RWPE2 (cell line): Measurements from ENCODE around the gene USP43.

Experiments
- ATAC-seq: fragments of 200-7000 bp; cut with Tn5 transposase; 3 replicates; pipeline ENCODE4 v1.9.1; 2021; ENCODE audit warnings: low read depth
- DNase-seq: peaks from one replicate; pipeline ENCODE4 v3.0.0-alpha.2; 2020; ENCODE audit warnings: low spot score
- H3K27ac ChIP-seq: fragments of 450-650 bp; 2 replicates; pipeline ENCODE4 v1.5.1; 2017; ENCODE audit warnings: mild to moderate bottlenecking; ENCODE audit not compliant: poor library complexity, severe bottlenecking
- H3K27me3 ChIP-seq: fragments of 250-450 bp; sonication (Bioruptor Pico); 2 replicates; pipeline ENCODE4 v1.5.1; 2021; ENCODE audit warnings: mild to moderate bottlenecking, moderate library complexity; ENCODE audit not compliant: insufficient read depth, poor library complexity, severe bottlenecking
- H3K36me3 ChIP-seq: fragments of 250-450 bp; sonication (Bioruptor Pico); 2 replicates; pipeline ENCODE4 v1.5.1; 2020; ENCODE audit warnings: low read depth, mild to moderate bottlenecking, moderate library complexity
- H3K4me1 ChIP-seq: fragments of 250-450 bp; sonication (Bioruptor Pico); 2 replicates; pipeline ENCODE4 v1.5.1; 2021; ENCODE audit warnings: mild to moderate bottlenecking, moderate library complexity; ENCODE audit not compliant: insufficient read depth, poor library complexity, severe bottlenecking
- H3K4me3 ChIP-seq: fragments of 250-450 bp; sonication (Bioruptor Pico); 2 replicates; pipeline ENCODE4 v1.5.1; 2021; ENCODE audit warnings: mild to moderate bottlenecking, moderate library complexity; ENCODE audit not compliant: severe bottlenecking
- H3K9me3 ChIP-seq: fragments of 250-450 bp; sonication (Bioruptor Pico); 2 replicates; pipeline ENCODE4 v1.5.1; 2021; ENCODE audit warnings: mild to moderate bottlenecking, moderate library complexity; ENCODE audit not compliant: severe bottlenecking
- CTCF ChIP-seq: fragments of 450-650 bp; IDR thresholded peaks from one replicate; pipeline ENCODE4 v1.5.1; 2017; ENCODE audit warnings: mild to moderate bottlenecking, moderate library complexity; ENCODE audit not compliant: poor library complexity, severe bottlenecking

Gene USP43

GRCh38 chr17:9729034-9729650, 83.8 kb downstream of the USP43 start:
- H3K9me3 ChIP-seq: no peaks in the 10 kb centered on the region
- H3K27ac ChIP-seq: peak overlapping the region; percentile 80
- ATAC-seq (peak; percentile 63; the same call in 2 of the 3 replicates), DNase-seq (no peak)
- H3K4me1 ChIP-seq: peaks cover 7% of the 10 kb centered on the region
- peak; percentile 99 for TF ChIP-seq CTCF
- no peaks in the 10 kb centered on the region for H3K27me3 ChIP-seq
- H3K36me3 ChIP-seq: peaks cover 7% of the 10 kb centered on the region
- no peak overlapping the region for H3K4me3 ChIP-seq

- no peaks in the 10 kb centered on the region for H3K27me3 ChIP-seq
- peak overlapping the region; percentile 80 for H3K27ac ChIP-seq
- H3K36me3 ChIP-seq: peaks cover 7% of the 10 kb centered on the region
- peaks cover 7% of the 10 kb centered on the region for H3K4me1 ChIP-seq
- TF ChIP-seq CTCF: no peak
- H3K4me3 ChIP-seq: no peak overlapping the region
- DNase-seq: no peak
- no peaks in the 10 kb centered on the region for H3K9me3 ChIP-seq
- peak; percentile 82 for ATAC-seq
These were observed 84.6 kb downstream of the USP43 start for GRCh38 chr17:9729735-9730420.

- ATAC-seq (no peak), DNase-seq (no peak)
- no peaks in the 10 kb centered on the region for H3K9me3 ChIP-seq
- no peak for TF ChIP-seq CTCF
- no peaks in the 10 kb centered on the region for H3K4me1 ChIP-seq
- H3K4me3 ChIP-seq: no peak overlapping the region
- H3K27ac ChIP-seq: no peak overlapping the region
- H3K27me3 ChIP-seq: peaks cover 2% of the 10 kb centered on the region
- H3K36me3 ChIP-seq: no peaks in the 10 kb centered on the region
These were observed 105.2 kb downstream of the USP43 start for GRCh38 chr17:9750524-9750923.

- TF ChIP-seq CTCF: no peak
- H3K27ac ChIP-seq: no peak overlapping the region
- ATAC-seq: no peak
These were observed 109.8 kb downstream of the USP43 start for GRCh38 chr17:9755083-9755482.

GRCh38 chr17:9760266-9760665, 114.9 kb downstream of the USP43 start:
- Histone ChIP-seq H3K27me3 (no peaks in the 10 kb centered on the region), H3K36me3 (no peaks in the 10 kb centered on the region), H3K4me1 (no peaks in the 10 kb centered on the region), H3K27ac (no peak overlapping the region), H3K9me3 (no peaks in the 10 kb centered on the region), H3K4me3 (no peak overlapping the region)
- no peak for DNase-seq
- ATAC-seq: no peak
- TF ChIP-seq CTCF: no peak

More at GRCh38 chr17:9755083-9755482, 109.8 kb downstream of the USP43 start:
- DNase-seq: no peak
- Histone ChIP-seq H3K9me3 (no peaks in the 10 kb centered on the region), H3K36me3 (no peaks in the 10 kb centered on the region), H3K4me1 (no peaks in the 10 kb centered on the region), H3K27me3 (no peaks in the 10 kb centered on the region), H3K4me3 (no peak overlapping the region)
